ENCODE results near the gene GABRP. TPM values are rescaled to one million over a fixed set of nuclear protein-coding genes. Genes with fewer than 3 reads are reported as not detected.
A peak's percentile ranks its signal among the peaks of the same experiment; 100 is the strongest.

Gene GABRP
- total RNA-seq, 2 donors from 2014 or later, result 0.16 TPM; not detected in 1

DNA sequence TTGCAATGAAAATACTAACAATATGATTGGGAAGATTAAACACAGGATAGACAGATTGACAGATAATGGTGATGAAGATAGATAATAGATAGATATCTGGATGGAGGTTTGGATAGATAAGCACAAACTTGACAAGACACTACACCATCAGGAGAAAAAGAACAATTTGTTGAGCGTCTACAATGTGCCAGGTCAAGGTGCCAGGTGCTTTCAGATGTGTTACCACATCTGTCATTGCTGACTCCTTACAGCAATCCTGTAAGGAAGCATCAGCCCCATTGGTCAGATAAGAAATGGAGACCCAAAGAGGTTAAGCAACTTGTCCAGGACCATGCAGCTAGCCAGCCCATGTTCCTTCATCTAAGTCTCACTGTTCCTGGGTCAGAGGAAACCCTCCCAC, 1.6 kb upstream of the GABRP start:
- H3K27ac ChIP-seq, result no peak overlapping the region
- DNase-seq (ENCODE audit: low spot score), result no peak
- no peaks in the 10 kb centered on the region for H3K4me1 ChIP-seq
- TF ChIP-seq, protein P1, sequence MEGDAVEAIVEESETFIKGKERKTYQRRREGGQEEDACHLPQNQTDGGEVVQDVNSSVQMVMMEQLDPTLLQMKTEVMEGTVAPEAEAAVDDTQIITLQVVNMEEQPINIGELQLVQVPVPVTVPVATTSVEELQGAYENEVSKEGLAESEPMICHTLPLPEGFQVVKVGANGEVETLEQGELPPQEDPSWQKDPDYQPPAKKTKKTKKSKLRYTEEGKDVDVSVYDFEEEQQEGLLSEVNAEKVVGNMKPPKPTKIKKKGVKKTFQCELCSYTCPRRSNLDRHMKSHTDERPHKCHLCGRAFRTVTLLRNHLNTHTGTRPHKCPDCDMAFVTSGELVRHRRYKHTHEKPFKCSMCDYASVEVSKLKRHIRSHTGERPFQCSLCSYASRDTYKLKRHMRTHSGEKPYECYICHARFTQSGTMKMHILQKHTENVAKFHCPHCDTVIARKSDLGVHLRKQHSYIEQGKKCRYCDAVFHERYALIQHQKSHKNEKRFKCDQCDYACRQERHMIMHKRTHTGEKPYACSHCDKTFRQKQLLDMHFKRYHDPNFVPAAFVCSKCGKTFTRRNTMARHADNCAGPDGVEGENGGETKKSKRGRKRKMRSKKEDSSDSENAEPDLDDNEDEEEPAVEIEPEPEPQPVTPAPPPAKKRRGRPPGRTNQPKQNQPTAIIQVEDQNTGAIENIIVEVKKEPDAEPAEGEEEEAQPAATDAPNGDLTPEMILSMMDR (IDR thresholded peaks at IDR 0.05), result no peak
- no peaks in the 10 kb centered on the region for H3K27me3 ChIP-seq
- no peak overlapping the region for H3K4me3 ChIP-seq
- no peaks in the 10 kb centered on the region for H3K36me3 ChIP-seq
- no peaks in the 10 kb centered on the region for H3K9me3 ChIP-seq

DNA sequence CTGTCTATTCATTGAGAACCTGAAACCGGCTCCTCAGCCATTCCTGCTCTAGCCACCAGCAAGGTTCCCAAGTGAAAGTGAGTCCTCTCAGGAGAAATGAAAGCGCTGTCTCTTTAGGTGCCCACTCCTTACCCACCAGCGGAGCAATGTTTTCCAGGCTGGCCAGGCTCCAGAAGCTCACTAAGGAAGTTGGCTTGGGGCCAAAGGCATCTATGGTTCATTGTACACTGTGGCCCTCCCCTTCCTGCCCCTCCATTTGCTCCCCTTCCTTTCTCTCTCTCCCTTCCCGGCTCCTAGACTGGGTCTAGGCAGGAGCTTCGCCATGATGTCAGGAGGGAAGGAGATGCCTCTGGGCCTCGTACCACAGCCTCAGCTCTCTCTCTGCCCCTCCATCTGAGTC, 1.1 kb upstream of the GABRP start:
- no peaks in the 10 kb centered on the region for H3K27me3 ChIP-seq
- TF ChIP-seq, protein P1 (IDR thresholded peaks at IDR 0.05), result no peak
- no peak overlapping the region for H3K27ac ChIP-seq
- H3K4me3 ChIP-seq, result no peak overlapping the region
- no peaks in the 10 kb centered on the region for H3K9me3 ChIP-seq
- H3K36me3 ChIP-seq, result no peaks in the 10 kb centered on the region
- no peaks in the 10 kb centered on the region for H3K4me1 ChIP-seq
- no peak for DNase-seq (ENCODE audit: low spot score)

DNA sequence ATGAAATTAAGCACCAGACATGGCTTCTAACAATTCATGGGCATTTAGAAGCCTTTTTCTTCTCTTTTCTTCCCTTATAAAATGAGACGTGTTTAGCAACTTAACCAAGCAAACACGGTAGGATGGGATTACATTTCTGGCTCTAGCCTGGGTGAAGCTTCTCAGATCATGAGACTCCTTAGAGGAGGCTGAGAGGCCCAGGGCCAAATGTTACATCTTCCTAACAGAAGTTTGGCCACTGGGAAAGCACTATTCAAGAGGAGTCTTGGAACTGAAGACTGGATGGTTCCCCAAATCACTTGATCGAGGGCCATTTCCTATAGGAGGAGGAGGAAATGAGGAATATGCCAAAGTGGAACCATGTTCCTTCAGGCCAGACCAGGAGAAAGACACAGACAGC, 1.9 kb downstream of the GABRP start:
- H3K4me1 ChIP-seq, result no peaks in the 10 kb centered on the region
- no peaks in the 10 kb centered on the region for H3K36me3 ChIP-seq
- TF ChIP-seq, protein P1 (IDR thresholded peaks at IDR 0.05), result no peak
- no peaks in the 10 kb centered on the region for H3K27me3 ChIP-seq
- no peak overlapping the region for H3K4me3 ChIP-seq
- DNase-seq (ENCODE audit: low spot score), result no peak
- no peaks in the 10 kb centered on the region for H3K9me3 ChIP-seq
- no peak overlapping the region for H3K27ac ChIP-seq

DNA sequence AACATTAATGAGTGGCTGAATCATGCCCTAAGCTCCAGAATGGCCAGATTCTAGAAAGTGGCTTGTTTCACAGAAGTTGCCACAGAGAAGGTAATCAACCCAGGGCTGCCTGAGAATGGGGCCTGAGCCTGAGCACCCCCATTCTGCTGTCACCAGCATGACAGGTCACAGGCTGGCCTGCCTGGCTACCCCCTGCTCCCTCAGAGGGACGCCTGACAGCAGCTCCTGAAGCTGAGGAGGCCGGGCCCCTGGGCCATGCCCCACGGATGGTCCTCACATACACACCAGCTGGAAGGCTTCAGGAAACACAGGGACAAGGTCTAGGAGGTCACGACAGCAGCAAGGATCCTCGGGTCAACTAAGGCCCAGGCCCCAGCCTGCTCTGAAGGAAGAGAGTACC, 3.7 kb downstream of the GABRP start:
- no peaks in the 10 kb centered on the region for H3K36me3 ChIP-seq
- TF ChIP-seq, protein P1 (IDR thresholded peaks at IDR 0.05), result no peak
- H3K4me3 ChIP-seq, result no peak overlapping the region
- peaks cover 0 to 4% of the 10 kb centered on the region in 2 donors for H3K4me1 ChIP-seq
- no peak overlapping the region for H3K27ac ChIP-seq
- no peak for DNase-seq (ENCODE audit: low spot score)
- H3K27me3 ChIP-seq, result no peaks in the 10 kb centered on the region
- no peaks in the 10 kb centered on the region for H3K9me3 ChIP-seq

DNA sequence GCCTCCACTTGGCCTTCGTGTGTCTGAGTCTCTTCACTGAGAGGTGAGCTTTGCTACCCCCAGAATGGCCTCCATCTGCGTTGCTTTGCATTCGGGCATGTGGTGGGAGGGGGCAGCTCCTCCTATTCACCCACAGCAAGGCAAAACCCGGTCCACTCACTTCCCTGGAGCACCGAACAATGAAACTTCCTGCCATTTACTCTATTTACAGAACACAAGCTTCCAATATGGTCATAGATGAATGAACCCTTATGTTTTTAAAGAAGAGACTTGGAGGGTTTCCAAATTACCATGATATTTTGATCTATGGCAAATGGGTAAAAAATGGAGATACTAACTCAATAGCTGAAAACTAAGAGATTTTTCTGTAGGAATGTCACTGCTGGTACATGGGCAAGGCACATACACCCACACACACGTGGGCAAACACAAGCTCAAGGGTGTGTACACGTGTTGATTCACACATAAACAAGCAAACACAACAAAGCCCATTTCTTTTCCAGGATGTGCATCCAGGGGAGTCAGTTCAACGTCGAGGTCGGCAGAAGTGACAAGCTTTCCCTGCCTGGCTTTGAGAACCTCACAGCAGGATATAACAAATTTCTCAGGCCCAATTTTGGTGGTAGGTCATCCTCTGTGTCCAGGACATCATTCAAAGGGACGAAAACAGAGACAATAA, 5.2 kb downstream of the GABRP start:
- Histone ChIP-seq H3K4me1 (peaks cover 0 to 4% of the 10 kb centered on the region in 2 donors), H3K9me3 (no peaks in the 10 kb centered on the region), H3K4me3 (no peak overlapping the region), H3K27me3 (no peaks in the 10 kb centered on the region), H3K36me3 (no peaks in the 10 kb centered on the region), H3K27ac (peak overlapping the region in 1 of 2 donors; percentile 29)
- DNase-seq (ENCODE audit: low spot score), result no peak
- TF ChIP-seq, protein P1 (IDR thresholded peaks at IDR 0.05), result no peak
